Kasumi-1 (cell line): ENCODE measurements around the gene KLF11.

Experiments used
- DNase-seq, 2 experiments: peaks; one replicate each; lab custom pipeline; 2025; lab: John Stamatoyannopoulos, UW

Gene KLF11

GRCh38 chr2:10064932-10065772 is 21.8 kb downstream of the KLF11 start:
- DNase-seq = no peak

- DNase-seq = no peak
Measured at GRCh38 chr2:10065773-10066055, 22.4 kb downstream of the KLF11 start.

GRCh38 chr2:10067330-10067729 is 24.0 kb downstream of the KLF11 start:
- no peak for DNase-seq

- DNase-seq = no peak
Measured at GRCh38 chr2:10067881-10068280, 24.5 kb downstream of the KLF11 start.

- DNase-seq = no peak
Measured at GRCh38 chr2:10071176-10071575, 27.8 kb downstream of the KLF11 start.

- no peak for DNase-seq
Measured at GRCh38 chr2:10071595-10071994, 28.2 kb downstream of the KLF11 start.

GRCh38 chr2:10072656-10073480 is 29.5 kb downstream of the KLF11 start:
- DNase-seq = peak; percentile 91 to 93

- no peak for DNase-seq
Measured at GRCh38 chr2:10073706-10074105, 30.4 kb downstream of the KLF11 start.

- no peak for DNase-seq
Measured at GRCh38 chr2:10075101-10075500, 31.8 kb downstream of the KLF11 start.

- DNase-seq = no peak
Measured at GRCh38 chr2:10075571-10076209, 32.3 kb downstream of the KLF11 start.

GRCh38 chr2:10076511-10076910 is 33.2 kb downstream of the KLF11 start:
- no peak for DNase-seq

- DNase-seq = no peak
Measured at GRCh38 chr2:10076988-10077527, 33.7 kb downstream of the KLF11 start.

- DNase-seq = no peak
Measured at GRCh38 chr2:10078001-10078400, 34.7 kb downstream of the KLF11 start.

- no peak for DNase-seq
Measured at GRCh38 chr2:10078704-10079265, 35.4 kb downstream of the KLF11 start.

GRCh38 chr2:10079266-10079869 is 36.0 kb downstream of the KLF11 start:
- peak; percentile 13 to 19 for DNase-seq

- DNase-seq = no peak
Measured at GRCh38 chr2:10079870-10080535, 36.7 kb downstream of the KLF11 start, which contains the start of gene CYS1. TSS of gene CYS1 (minus strand) at chr2:10080411. CDS start at chr2:10080223, 188 bp downstream.

GRCh38 chr2:10080536-10081304 is 37.4 kb downstream of the KLF11 start:
- DNase-seq = no peak

GRCh38 chr2:10083046-10083445 is 39.7 kb downstream of the KLF11 start:
- no peak for DNase-seq

- no peak for DNase-seq
Measured at GRCh38 chr2:10083692-10084211, 40.4 kb downstream of the KLF11 start.

GRCh38 chr2:10084223-10084865 is 41.0 kb downstream of the KLF11 start:
- no peak for DNase-seq
